Panc1 (cell line): ENCODE results near the gene CYBA.

ENCODE experiments used
- POLR2AphosphoS5 ChIP-seq: IDR thresholded peaks from 2 replicates; pipeline ENCODE4 v1.6.1; 2012; ENCODE audit warnings: mild to moderate bottlenecking, low read depth, low read length, moderate library complexity
- TCF7L2 ChIP-seq: IDR thresholded peaks from 2 replicates; pipeline ENCODE4 v1.6.1; 2011; ENCODE audit warnings: mild to moderate bottlenecking, low read depth, low read length, inconsistent platforms
- TF ChIP-seq, protein P1 (sequence below): fragments of 450-650 bp; IDR thresholded peaks from 2 replicates; pipeline ENCODE4 v1.5.1; 2017; ENCODE audit warnings: mild to moderate bottlenecking
- TF ChIP-seq, protein P2 (sequence below), 2 experiments: IDR thresholded peaks; 2 replicates each; pipeline ENCODE4 v1.6.1; 2011 to 2012; ENCODE audit warnings: low read depth in 2 of 2, control low read depth in 1 of 2, low read length in 1 of 2, mild to moderate bottlenecking in 1 of 2, moderate library complexity in 1 of 2; ENCODE audit not compliant: insufficient read depth in 1 of 2

DNA sequence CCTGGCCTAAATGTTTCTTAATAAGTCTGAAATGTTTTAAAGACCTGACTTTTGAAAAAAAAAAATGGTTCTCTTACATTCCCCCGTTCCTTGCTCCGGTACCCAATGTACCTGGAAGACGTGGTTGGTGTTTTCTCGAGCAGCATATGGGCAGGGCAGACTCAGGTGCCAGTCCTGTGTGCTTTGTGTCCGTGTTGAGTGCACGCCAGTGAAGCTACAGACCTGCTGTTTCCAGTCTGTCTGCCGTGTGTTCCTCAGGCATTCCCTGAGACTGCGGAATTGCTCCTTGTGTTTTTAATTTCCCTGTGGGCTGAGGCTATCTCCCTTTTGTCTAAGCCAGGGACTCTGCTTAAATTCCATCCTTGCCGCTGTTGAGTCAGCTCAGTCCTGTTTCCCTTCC lies 24.2 kb downstream of the CYBA start:
- TF ChIP-seq, protein P1, sequence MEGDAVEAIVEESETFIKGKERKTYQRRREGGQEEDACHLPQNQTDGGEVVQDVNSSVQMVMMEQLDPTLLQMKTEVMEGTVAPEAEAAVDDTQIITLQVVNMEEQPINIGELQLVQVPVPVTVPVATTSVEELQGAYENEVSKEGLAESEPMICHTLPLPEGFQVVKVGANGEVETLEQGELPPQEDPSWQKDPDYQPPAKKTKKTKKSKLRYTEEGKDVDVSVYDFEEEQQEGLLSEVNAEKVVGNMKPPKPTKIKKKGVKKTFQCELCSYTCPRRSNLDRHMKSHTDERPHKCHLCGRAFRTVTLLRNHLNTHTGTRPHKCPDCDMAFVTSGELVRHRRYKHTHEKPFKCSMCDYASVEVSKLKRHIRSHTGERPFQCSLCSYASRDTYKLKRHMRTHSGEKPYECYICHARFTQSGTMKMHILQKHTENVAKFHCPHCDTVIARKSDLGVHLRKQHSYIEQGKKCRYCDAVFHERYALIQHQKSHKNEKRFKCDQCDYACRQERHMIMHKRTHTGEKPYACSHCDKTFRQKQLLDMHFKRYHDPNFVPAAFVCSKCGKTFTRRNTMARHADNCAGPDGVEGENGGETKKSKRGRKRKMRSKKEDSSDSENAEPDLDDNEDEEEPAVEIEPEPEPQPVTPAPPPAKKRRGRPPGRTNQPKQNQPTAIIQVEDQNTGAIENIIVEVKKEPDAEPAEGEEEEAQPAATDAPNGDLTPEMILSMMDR, result no peak
- TF ChIP-seq POLR2AphosphoS5 (no peak), TCF7L2 (no peak)
- TF ChIP-seq, protein P2, sequence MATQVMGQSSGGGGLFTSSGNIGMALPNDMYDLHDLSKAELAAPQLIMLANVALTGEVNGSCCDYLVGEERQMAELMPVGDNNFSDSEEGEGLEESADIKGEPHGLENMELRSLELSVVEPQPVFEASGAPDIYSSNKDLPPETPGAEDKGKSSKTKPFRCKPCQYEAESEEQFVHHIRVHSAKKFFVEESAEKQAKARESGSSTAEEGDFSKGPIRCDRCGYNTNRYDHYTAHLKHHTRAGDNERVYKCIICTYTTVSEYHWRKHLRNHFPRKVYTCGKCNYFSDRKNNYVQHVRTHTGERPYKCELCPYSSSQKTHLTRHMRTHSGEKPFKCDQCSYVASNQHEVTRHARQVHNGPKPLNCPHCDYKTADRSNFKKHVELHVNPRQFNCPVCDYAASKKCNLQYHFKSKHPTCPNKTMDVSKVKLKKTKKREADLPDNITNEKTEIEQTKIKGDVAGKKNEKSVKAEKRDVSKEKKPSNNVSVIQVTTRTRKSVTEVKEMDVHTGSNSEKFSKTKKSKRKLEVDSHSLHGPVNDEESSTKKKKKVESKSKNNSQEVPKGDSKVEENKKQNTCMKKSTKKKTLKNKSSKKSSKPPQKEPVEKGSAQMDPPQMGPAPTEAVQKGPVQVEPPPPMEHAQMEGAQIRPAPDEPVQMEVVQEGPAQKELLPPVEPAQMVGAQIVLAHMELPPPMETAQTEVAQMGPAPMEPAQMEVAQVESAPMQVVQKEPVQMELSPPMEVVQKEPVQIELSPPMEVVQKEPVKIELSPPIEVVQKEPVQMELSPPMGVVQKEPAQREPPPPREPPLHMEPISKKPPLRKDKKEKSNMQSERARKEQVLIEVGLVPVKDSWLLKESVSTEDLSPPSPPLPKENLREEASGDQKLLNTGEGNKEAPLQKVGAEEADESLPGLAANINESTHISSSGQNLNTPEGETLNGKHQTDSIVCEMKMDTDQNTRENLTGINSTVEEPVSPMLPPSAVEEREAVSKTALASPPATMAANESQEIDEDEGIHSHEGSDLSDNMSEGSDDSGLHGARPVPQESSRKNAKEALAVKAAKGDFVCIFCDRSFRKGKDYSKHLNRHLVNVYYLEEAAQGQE (IDR thresholded peaks at IDR 0.05; ENCODE audit: insufficient read depth in 1 of 2, low read depth in 2 of 2, low read length in 1 of 2), result no peak
